Psoas muscle (tissue), 8 donors: ENCODE data around the gene PARL. TPM values are rescaled to one million over a fixed set of nuclear protein-coding genes. Genes with fewer than 3 reads are reported as not detected.

Experiments used
- ATAC-seq, 4 donors: fragments of 200-7000 bp; cut with Tn5 transposase; one replicate each; pipeline ENCODE4 v1.9.1; 2020; ENCODE audit warnings: moderate library complexity in 3 of 4, mild to moderate bottlenecking in 2 of 4
- DNase-seq, 2 donors: peaks; one replicate each; pipeline ENCODE4 v3.0.0-alpha.2; 2020
- H3K27ac ChIP-seq: fragments of 200-600 bp; one replicate; pipeline ENCODE4 v1.8.0; 2022
- H3K27me3 ChIP-seq, 3 donors: fragments of 200-600 bp in 1 of 3; one replicate each; pipeline versions ENCODE4 v1.6.1 to v1.8.0; 2013 to 2022; ENCODE audit warnings: low read length in 2 of 3, mild to moderate bottlenecking in 2 of 3, moderate library complexity in 1 of 3; ENCODE audit not compliant: insufficient read depth in 3 of 3
- H3K36me3 ChIP-seq, 2 donors: fragments of 200-600 bp in 1 of 2; one replicate each; pipeline versions ENCODE4 v1.6.1 to v1.8.0; 2013 to 2022; ENCODE audit warnings: low read depth in 1 of 2, mild to moderate bottlenecking in 1 of 2, moderate library complexity in 1 of 2; ENCODE audit not compliant: insufficient read depth in 1 of 2
- H3K4me1 ChIP-seq: fragments of 200-600 bp; one replicate; pipeline ENCODE4 v1.8.0; 2022
- H3K4me3 ChIP-seq: fragments of 200-600 bp; one replicate; pipeline ENCODE4 v1.8.0; 2022; ENCODE audit warnings: mild to moderate bottlenecking
- H3K9me3 ChIP-seq: fragments of 200-600 bp; one replicate; pipeline ENCODE4 v1.8.0; 2022
- CTCF ChIP-seq: fragments of 200-600 bp; IDR thresholded peaks from one replicate; pipeline ENCODE4 v1.8.0; 2022; ENCODE audit warnings: antibody characterized with exemption
- WGBS, 3 donors: extraction: QIAGEN DNeasy Blood & Tissue Kit; methylation state at CpG; one replicate each; pipeline versions ENCODE4 v1.1.6 to v1.1.7; 2013; 5-methylcytosine and 5-hydroxymethylcytosine counted together
- intact Hi-C, 2 donors: fragments of 100-400 bp; cut with DNase I; formaldehyde crosslinking; loops; one replicate each; pipeline versions ENCODE4 v1.11.0 to v1.14.2; 2022
- polyA plus RNA-seq, 3 donors: library from polyadenylated mRNA; stranded (reverse); fragments of 200-250 nt; gene quantifications; one replicate each; pipeline ENCODE4 v1.2.3, GENCODE V29; 2013
- total RNA-seq, 4 donors: library from RNA; stranded (reverse); fragmentation: NEBNext Ultra II Directional in 2 of 4; extraction: Animal tissue kit (Norgen Biotek cat#: 25700) in 2 of 4; gene quantifications; one replicate each; pipeline versions ENCODE4 v1.2.1 to v1.2.4, GENCODE V29; 2021 to 2023
- donor health status: healthy with polysubstance abuse.
- donor health status: DM: no; HTN: no; CAD: no; lungs with moderate emphysema.
- donor health status: Bipolar disorder and iron deficiency.
- donor health status: healthy.
- donor health status: DM: yes; HTN: yes; CAD: no.
- donor health status: DM: no; HTN: no; CAD: no.
- donor health status: DM: no; HTN: no; CAD: no.
- donor health status: DM: yes; HTN: yes; CAD: no.

Gene PARL
- total and polyA plus RNA-seq, 7 donors = 30.3 to 77.1 (median 61.4) TPM

- peak overlapping the region; percentile 85 for H3K27ac ChIP-seq
- H3K4me3 ChIP-seq = peak overlapping the region; percentile 86
- H3K27me3 ChIP-seq = no peaks in the 10 kb centered on the region
- ATAC-seq (peak in 3 of 4 donors; percentile 26 to 35 (median 35)), DNase-seq (no peak)
- intact Hi-C loops = no loop called here
- peaks cover 0 to 11% of the 10 kb centered on the region in 2 donors for H3K36me3 ChIP-seq
- peak; percentile 13 for TF ChIP-seq CTCF
- H3K4me1 ChIP-seq = peaks cover 26% of the 10 kb centered on the region
- no peaks in the 10 kb centered on the region for H3K9me3 ChIP-seq
- WGBS, 3 donors = 33 to 45% (median 37%) methylated on average over 5 of the region's 5 CpGs
Observed at GRCh38 chr3:183823963-183824362, 60.7 kb downstream of the PARL start.

GRCh38 chr3:183822631-183823030 lies 62.0 kb downstream of the PARL start:
- DNase-seq (no peak), ATAC-seq (no peak)
- Histone ChIP-seq H3K4me3 (no peak overlapping the region), H3K36me3 (no peaks in the 10 kb centered on the region), H3K4me1 (peaks cover 33% of the 10 kb centered on the region), H3K9me3 (no peaks in the 10 kb centered on the region), H3K27me3 (no peaks in the 10 kb centered on the region), H3K27ac (no peak overlapping the region)
- intact Hi-C loops = no loop called here
- WGBS, 3 donors = 87 to 93% (median 90%) methylated on average over 13 of the region's 13 CpGs
- TF ChIP-seq CTCF = no peak

DNA sequence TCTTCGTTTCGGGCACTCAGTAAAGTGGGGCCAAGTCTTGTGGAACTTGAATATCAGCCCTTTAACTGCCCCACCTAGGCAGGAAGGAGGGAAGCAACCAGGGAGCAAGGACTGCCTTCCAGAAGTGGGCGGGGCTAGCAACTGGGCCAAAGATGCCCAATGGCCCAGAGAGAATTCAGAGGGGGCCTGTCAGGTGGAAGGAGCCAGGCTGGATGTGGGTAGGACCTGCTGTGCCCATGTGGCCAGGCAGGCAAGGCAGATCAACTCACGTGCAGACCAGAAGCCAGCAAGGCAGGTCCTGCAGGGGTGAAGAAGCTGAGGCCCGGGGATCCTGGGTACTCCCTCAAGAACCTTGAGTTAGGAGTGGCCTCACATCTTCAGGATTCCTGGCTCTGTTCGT lies 64.8 kb downstream of the PARL start:
- ATAC-seq = no peak
- no peak for DNase-seq
- Histone ChIP-seq H3K27ac (no peak overlapping the region), H3K4me3 (no peak overlapping the region), H3K36me3 (peaks cover 0 to 24% of the 10 kb centered on the region in 2 donors), H3K9me3 (no peaks in the 10 kb centered on the region), H3K4me1 (peaks cover 23% of the 10 kb centered on the region), H3K27me3 (no peaks in the 10 kb centered on the region)
- intact Hi-C loops = no loop called here
- no peak for TF ChIP-seq CTCF
- WGBS, 3 donors = 86 to 97% (median 89%) methylated on average over 6 of the region's 6 CpGs

GRCh38 chr3:183818706-183819624 lies 65.7 kb downstream of the PARL start:
- intact Hi-C loops = no loop called here
- WGBS, 3 donors = 65 to 71% (median 67%) methylated on average over 25 of the region's 25 CpGs

More at GRCh38 chr3:183818706-183819624, 65.7 kb downstream of the PARL start:
- H3K4me3 ChIP-seq = no peak overlapping the region
- H3K36me3 ChIP-seq = peaks cover 0 to 27% of the 10 kb centered on the region in 2 donors
- peak overlapping the region; percentile 48 for H3K27ac ChIP-seq
- ATAC-seq (peak; percentile 22 to 81 (median 50)), DNase-seq (no peak)
- no peaks in the 10 kb centered on the region for H3K9me3 ChIP-seq
- no peaks in the 10 kb centered on the region for H3K27me3 ChIP-seq
- no peak for TF ChIP-seq CTCF
- peaks cover 15% of the 10 kb centered on the region for H3K4me1 ChIP-seq
